Measurements from ENCODE around the gene PDZD7.

PDZD7 gene

GRCh38 chr10:101018118-101018599 lies 12.8 kb downstream of the PDZD7 start:
- no peak for DNase-seq (ENCODE audit: low read depth)

DNA sequence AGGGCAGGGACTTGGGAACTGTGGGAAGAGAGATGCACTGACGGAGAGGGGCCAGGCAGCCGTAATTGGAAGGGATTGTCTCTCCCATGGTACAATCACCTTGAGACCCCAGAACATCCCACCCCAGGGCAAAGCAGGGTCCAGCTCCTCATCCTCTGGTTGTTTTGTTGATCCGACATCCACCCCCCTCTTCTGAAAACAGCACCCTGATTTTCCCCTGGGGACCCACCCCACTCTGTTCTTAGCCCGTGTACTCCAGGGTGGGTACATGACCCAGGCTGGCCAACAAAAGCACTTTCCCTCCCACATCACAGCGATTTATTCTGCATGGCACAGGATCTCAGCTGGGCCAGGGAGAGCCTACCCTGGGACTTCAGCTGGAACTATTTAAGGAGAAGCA lies 14.1 kb downstream of the PDZD7 start:
- no peak for DNase-seq (ENCODE audit: low read depth)

DNA sequence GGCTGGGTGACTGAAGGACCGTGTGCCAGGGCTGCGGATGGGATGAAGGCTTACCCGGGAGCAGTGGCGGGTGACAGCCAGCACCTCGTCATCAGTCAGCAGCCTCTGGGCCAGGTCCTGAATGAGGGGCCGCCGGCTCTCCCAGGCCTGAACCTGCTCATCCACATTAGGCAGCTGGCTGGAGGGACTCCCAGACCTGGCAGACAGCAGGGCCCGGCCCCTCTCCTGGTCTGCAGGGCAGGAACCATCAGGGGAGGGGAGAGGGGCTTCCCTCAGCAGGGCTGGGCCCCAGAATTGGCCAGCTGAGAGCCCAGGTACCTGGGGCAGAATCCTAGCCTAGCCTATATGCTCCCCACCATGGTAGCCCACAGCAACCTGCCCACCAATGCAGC lies 15.4 kb downstream of the PDZD7 start:
- DNase-seq (ENCODE audit: low read depth), result no peak

DNA sequence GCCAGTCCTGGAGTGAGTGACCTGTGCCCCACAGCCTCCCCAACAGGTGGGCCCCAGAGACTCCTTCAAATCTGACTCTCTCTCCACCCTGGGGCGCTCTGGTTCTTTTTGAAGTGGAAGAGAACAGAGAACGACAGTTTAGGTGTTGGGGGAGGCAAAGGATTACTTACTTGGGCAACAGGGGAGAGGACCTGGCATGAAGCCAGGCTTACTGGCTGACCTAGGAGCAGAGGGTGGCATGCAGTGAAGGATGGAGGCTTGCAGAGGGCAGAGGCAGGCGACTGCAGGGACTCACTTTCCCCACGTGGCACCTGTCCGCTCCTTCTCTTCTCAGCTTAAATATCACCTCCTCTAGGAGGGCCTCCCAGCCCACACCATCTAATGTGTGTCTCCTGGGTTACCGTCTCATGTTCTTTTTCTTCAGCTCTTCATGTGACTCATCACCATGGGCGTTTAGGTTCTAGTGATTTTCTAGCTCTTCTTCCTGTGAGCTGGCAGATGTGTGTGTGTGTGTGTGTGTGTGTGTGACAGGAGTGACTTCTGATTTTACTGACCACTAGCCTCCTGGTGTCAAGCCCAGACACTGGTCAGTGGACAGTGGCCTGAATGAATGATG lies 15.9 kb downstream of the PDZD7 start:
- DNase-seq (ENCODE audit: low read depth), result peak; percentile 95

- DNase-seq (ENCODE audit: low read depth), result peak; percentile 81
Measured at GRCh38 chr10:101014230-101014884, 16.6 kb downstream of the PDZD7 start.

DNA sequence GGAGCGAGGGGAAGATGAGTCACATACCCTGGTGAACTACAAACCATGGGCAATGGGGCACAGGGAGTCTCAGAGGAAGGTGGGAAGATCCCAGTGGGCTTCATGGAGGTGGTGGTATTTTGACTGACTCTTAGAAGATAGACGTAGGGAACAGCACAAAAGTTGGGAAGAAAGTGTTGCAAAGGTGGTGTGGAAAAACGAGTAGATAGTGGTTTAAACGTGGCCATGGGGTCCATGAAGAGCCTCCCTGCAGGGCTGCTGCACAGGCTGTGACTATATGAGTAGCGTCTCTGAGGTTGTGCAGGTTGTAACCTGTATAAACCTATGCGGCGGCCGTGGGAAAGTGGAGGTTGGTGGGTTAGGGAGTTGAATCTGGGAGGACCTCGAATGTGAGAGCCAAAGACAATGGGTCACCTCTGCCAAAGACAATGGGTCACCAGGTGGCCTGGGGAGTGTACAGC lies 17.5 kb downstream of the PDZD7 start:
- DNase-seq (ENCODE audit: low read depth), result no peak

GRCh38 chr10:101012525-101013364 lies 18.2 kb downstream of the PDZD7 start:
- DNase-seq (ENCODE audit: low read depth), result peak; percentile 96

GRCh38 chr10:101011517-101012423 lies 19.2 kb downstream of the PDZD7 start:
- peak; percentile 55 for DNase-seq (ENCODE audit: low read depth)

DNA sequence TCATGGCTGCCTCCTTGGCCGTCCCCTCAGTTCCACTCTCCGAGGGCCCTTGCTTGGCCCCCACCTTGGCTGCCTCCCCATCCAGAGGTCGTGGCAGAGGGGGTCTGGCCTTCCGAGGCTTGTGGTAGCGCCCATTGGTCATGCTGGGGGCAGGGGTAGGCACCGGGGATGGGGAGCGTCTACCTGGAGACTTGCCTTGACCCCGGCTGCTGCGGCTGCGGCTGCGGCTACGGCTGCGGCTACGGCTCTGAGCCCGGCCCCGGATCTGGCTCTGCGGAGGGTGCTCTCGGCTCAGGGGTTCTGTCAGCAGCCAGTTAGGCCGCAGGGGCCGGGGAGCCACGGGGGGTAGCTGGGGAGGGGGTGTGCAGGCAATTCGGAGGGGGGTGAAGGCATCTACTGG lies 20.6 kb downstream of the PDZD7 start:
- no peak for DNase-seq (ENCODE audit: low read depth)

DNA sequence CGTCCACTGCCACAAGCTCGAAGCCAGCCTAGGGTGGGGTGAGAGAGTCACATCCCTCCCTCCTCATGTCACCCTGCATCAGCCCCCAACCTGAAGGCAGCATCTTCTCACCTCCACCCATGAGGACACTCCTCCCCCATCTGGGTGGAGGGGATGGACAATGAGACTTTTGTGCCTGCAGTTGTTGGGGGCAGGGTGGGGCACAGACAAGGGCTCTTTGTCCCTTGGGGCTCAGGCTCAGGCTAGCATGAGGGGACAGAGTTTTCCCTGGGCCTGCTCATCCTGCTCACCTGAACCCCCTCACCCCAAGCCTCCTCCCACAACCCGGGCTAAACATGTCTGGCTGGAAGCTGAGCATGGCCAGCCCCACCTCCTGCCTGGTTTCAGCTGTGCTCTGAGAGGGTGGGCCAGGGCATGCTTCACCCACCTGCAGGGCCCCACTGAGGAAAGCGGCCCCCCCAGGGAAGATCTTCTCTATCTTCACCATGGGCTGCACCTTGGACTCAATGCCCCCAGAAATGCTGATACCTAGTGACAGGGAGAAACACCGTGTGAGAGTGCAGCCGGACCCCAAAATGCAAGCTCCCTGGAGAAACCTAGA lies 22.0 kb downstream of the PDZD7 start:
- no peak for DNase-seq (ENCODE audit: low read depth)

DNA sequence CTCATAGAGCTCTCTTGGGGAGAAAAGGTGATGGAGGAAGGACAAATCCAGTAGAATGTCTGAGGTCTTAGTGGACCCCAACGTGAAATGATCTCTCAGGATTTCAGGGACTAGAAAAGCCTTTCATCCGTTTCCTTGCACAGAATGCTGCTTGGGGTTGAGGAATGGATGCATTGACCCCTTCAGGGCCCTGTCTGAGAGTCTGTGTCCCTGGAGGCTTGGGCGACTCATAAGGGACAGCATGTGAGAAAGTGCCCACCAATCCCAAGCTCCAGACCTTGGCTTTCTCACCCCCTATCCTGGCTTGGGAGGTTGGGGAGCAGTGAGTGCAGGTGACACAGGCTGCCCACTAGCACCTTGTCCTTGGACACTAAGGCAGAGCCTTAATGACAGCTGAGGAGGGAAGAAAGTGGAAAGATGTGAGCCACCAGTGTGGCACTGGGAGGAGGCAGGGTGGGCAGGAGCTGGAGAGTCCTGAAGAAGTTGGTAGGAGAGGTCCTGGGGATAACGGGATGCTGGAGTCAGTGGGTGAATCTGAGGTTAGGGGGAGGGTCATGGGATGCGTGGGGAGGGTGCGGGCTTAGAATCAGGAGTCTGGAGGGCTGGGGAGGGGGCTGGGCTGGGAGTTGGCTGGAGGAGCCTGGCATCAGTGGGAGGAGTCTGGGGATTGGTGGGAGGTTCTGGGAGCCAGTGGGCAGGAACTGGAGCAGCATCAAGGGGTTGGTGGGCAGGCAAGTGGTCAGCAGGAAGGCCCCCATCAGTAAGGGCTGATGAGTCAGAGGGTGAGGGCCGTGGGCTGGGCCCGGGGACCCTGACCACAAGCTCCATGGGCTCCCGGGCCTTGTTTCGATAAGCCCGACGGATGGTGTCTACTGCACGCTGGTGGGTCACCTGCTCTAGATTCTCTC lies 22.8 kb downstream of the PDZD7 start:
- DNase-seq (ENCODE audit: low read depth), result no peak

GRCh38 chr10:101007099-101007711 lies 23.7 kb downstream of the PDZD7 start:
- DNase-seq (ENCODE audit: low read depth), result no peak

DNA sequence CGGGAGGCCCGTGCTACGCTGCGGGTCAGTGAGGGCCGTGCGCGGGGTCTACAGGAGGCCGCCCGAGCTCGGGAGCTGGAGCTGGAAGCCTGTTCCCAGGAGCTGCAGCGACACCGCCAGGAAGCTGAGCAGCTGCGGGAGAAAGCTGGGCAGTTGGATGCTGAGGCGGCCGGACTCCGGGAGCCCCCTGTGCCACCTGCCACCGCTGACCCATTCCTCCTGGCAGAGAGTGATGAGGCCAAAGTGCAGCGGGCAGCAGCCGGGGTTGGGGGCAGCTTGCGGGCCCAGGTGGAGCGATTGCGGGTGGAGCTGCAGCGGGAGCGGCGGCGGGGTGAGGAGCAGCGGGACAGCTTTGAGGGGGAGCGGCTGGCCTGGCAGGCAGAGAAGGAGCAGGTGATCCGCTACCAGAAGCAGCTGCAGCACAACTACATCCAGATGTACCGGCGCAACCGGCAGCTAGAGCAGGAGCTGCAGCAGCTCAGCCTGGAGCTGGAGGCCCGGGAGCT lies 24.3 kb downstream of the PDZD7 start:
- no peak for DNase-seq (ENCODE audit: low read depth)

DNA sequence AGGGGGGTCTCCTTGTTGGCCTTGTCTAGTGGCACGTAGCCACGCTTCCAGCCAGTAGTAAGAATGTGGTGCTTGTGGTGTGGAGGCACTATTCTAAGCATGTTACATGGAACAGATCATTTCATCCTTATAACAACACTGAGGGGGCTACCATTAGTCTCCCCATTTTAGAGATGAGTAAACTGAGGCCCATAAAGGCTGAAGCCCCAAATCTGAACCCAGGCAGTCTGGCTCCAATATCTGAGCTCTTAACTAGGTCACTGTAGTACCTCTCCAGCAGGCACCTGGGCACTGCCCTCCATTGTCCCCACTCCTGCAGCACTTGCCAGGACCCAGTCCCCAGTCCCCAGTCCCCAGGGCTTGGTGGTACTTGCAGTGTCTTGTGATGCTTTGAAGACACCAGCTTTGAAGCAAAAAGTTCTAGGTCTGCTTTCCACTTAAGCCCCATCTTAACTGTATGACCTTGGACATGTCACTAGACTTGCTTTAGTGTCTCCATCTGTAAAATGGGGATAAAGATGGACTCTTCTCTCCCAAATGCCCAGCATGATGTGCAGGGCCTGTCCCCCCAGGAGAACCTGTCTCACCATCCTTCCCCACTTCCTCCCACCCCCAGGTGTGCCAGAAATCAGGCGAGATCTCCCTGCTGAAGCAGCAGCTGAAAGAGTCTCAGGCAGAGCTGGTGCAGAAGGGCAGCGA lies 24.9 kb downstream of the PDZD7 start:
- DNase-seq (ENCODE audit: low read depth), result no peak

DNA sequence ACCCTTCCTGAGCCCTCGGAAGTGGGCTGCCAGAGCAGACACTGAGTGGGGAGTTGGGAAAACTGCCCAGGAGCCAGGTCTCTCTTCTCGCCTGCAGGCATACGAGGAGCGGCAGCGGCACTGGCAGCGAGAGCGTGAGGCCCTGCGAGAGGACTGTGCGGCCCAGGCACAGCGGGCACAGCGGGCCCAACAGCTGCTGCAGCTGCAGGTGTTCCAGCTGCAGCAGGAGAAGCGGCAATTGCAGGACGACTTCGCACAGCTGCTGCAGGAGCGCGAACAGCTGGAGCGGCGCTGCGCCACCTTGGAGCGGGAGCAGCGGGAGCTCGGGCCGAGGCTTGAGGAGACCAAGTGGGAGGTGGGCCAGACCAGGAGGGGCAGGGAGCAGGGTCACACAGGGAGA lies 25.6 kb downstream of the PDZD7 start:
- no peak for DNase-seq (ENCODE audit: low read depth)

DNA sequence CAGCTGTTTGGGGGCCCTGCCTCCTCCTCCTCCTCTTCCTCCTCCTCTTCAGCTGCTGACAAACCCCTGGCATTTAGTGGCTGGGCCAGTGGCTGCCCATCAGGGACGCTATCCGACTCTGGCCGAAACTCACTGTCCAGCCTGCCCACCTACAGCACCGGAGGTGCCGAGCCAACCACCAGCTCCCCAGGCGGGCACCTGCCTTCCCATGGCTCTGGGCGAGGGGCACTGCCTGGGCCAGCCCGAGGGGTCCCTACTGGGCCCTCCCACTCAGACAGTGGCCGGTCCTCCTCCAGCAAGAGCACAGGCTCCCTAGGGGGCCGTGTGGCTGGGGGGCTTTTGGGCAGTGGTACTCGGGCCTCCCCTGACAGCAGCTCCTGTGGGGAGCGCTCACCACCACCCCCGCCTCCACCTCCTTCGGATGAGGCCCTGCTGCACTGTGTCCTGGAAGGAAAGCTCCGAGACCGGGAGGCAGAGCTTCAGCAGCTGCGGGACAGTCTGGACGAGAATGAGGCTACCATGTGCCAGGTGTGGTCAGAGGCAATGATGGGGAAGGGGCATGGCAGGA lies 27.2 kb downstream of the PDZD7 start:
- no peak for DNase-seq (ENCODE audit: low read depth)

- DNase-seq (ENCODE audit: low read depth), result no peak
Measured at GRCh38 chr10:101002456-101002855, 28.5 kb downstream of the PDZD7 start.

GRCh38 chr10:101001659-101002035 lies 29.3 kb downstream of the PDZD7 start:
- no peak for DNase-seq (ENCODE audit: low read depth)

All from ELR (cell line).